BLaER1 treated with 17β-estradiol and CSF1 and Interleukin-3, amounts not matched to agents 10 nM and 100 nM (cell line): ENCODE data around the gene MAN1A1.

Source experiments
- H3K27ac ChIP-seq, 11 experiments: shearing (Covaris generic); formaldehyde crosslinking; 2 replicates each; pipeline ENCODE4 v1.8.1; 2022
- H3K27me3 ChIP-seq, 11 experiments: shearing (Covaris generic); formaldehyde crosslinking; 2 replicates each; pipeline ENCODE4 v1.8.1; 2022
- H3K36me3 ChIP-seq, 11 experiments: shearing (Covaris generic); formaldehyde crosslinking; 2 replicates each; pipeline ENCODE4 v1.8.1; 2022
- H3K4me1 ChIP-seq, 10 experiments: shearing (Covaris generic); formaldehyde crosslinking; 2 replicates each; pipeline ENCODE4 v1.8.1; 2022
- H3K4me2 ChIP-seq, 11 experiments: shearing (Covaris generic); formaldehyde crosslinking; 2 replicates each; pipeline ENCODE4 v1.8.1; 2022
- H3K4me3 ChIP-seq, 10 experiments: shearing (Covaris generic); formaldehyde crosslinking; 2 replicates each; pipeline ENCODE4 v1.8.1; 2022
- H3K9ac ChIP-seq, 11 experiments: shearing (Covaris generic); formaldehyde crosslinking; 2 replicates each; pipeline ENCODE4 v1.8.1; 2022
- H3K9me3 ChIP-seq, 11 experiments: shearing (Covaris generic); formaldehyde crosslinking; replicated peaks in 1 of 11; 2 replicates each; pipeline ENCODE4 v1.8.1; 2022
- H4K20me1 ChIP-seq, 11 experiments: shearing (Covaris generic); formaldehyde crosslinking; 2 replicates each; pipeline ENCODE4 v1.8.1; 2022
- Cebpa-rat ChIP-seq, 11 experiments: shearing (Covaris generic); IDR thresholded peaks; 2 replicates each; pipeline ENCODE4 v1.8.1; 2022

The MAN1A1 gene

DNA sequence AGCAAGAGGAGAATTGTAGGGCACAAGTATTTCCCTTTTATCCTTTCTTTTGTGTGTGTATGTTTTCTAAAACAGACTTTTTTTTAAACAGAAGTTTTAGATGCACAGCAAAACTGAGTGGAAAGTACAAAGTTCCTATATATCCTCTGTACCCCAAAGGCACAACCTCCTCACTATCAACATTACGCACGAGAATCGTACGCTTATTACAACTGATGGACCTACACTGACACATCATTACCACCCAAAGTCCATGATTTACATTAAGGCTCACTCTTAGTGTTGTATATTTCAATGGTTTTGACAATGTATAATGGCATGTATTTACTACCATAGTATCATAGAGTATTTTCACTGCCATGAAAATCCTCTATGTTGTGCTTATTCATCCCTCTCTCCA is 32.6 kb downstream of the MAN1A1 start:
- Histone ChIP-seq H3K27me3 (no peaks in the 10 kb centered on the region), H3K4me1 (peaks cover 8 to 33% (median 13%) of the 10 kb centered on the region in 10 experiments; a peak in 18 of 20 replicates), H3K36me3 (no peaks in the 10 kb centered on the region), H3K9me3 (no peaks in the 10 kb centered on the region), H3K9ac (no peak overlapping the region), H3K4me3 (no peak overlapping the region), H4K20me1 (peaks cover 0 to 13% (median 0%) of the 10 kb centered on the region in 11 experiments; a peak in 4 of 22 replicates), H3K27ac (no peak overlapping the region), H3K4me2 (no peak overlapping the region)
- TF ChIP-seq Cebpa-rat (IDR thresholded peaks at IDR 0.05) = no peak

DNA sequence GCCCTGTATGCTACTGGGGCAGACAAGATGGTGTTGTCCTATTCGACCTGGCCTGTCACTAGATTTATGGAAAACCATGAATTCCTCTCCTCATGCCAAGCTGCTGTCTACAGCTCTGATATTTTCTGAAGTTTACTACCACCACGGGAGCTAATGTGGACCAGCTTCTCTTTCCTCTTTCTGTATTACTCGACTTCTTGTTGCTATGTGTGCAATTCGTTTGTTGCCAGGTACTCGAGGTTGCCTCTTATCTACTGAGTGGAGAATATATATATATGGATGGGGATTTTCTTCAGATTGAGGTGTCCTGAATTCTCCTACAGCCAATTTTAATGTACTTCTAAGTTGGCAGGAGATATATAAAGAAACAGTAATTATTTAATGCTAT is 34.7 kb downstream of the MAN1A1 start:
- peak overlapping the region in 1 of 11 experiments; percentile 23; a peak in 2 of 22 replicates for H3K27ac ChIP-seq
- peak overlapping the region in 4 of 11 experiments; percentile 11 to 75 (median 30); a peak in 6 of 22 replicates for H3K4me2 ChIP-seq
- no peaks in the 10 kb centered on the region for H3K36me3 ChIP-seq

DNA sequence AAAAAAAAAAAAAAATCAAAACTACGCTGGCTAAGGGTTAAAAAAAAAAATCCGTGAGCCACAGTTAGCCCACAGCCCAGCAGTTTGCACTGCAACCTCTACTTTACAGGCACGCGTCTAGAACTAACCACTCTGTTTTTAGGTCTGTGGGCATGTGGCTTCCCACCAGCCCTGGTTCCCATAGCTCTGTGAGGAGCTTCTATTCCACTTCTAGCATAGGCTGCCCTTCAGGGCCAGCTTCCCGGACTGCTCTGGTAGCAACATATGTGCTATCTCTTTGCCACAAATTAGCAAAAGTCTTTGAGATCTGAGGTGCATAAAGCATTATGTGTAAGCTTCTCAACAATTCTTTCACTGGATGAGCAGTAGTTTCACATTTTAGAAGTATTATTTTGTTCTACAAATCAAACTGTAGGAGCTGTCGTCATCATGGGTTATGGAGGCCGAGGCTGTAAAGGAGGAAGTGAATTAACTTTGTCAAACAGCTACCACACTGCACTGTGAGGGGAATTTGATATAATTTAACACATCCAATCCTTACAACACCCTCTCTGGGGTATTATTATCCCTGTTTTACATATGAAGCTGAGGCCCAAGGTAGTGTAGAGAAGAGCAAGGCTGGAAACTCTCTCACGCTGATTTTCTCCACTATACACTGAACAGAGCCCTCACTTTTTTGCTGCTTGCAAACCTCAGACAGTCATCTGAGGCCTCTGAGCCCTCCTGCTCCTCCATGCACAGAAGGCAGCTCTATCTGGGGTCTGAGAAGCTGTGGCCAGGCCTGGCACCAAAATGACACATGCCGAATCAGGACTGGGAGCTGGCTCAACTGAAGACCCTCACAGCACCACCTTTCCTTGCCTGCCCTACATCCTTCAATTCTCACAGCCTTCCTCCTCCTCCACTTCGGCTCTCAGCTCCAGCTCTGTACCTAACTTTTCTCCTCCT is 35.4 kb downstream of the MAN1A1 start:
- H3K4me3 ChIP-seq = no peak overlapping the region

More for the DNA sequence above, 34.7 kb downstream of the MAN1A1 start:
- Histone ChIP-seq H4K20me1 (peaks cover 0 to 10% (median 0%) of the 10 kb centered on the region in 11 experiments; a peak in 2 of 22 replicates), H3K4me1 (peaks cover 8 to 54% (median 26%) of the 10 kb centered on the region in 10 experiments; a peak in 18 of 20 replicates), H3K9me3 (no peaks in the 10 kb centered on the region), H3K4me3 (no peak overlapping the region), H3K9ac (no peak overlapping the region), H3K27me3 (no peaks in the 10 kb centered on the region)
- no peak for TF ChIP-seq Cebpa-rat (IDR thresholded peaks at IDR 0.05)

DNA sequence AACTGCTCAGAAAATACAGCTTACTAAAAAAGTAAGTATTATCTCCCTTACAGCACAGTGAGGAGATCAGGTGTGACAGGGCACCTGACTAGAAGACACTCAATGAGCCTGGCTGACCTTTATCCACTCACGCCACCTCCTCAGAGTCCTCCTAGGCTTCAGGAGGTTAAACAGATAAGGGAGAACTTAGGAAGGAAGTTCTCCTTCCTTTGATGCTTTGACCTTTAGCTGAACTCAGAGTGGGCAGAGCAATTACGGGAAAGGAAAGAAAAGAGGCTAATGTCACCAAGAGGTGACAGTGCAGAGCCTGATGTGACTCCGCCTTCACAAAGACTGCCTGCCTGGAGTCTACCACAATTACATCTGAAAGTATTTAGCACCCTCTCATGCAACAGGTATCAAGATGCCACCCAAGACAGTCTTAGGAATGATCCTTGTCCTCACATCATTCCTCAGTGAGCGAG is 36.7 kb downstream of the MAN1A1 start:
- Histone ChIP-seq H4K20me1 (peaks cover 0 to 9% (median 0%) of the 10 kb centered on the region in 11 experiments; a peak in 2 of 22 replicates), H3K27me3 (no peaks in the 10 kb centered on the region), H3K4me3 (no peak overlapping the region), H3K27ac (peak overlapping the region in 5 of 11 experiments; percentile 3 to 58 (median 27); a peak in 6 of 22 replicates), H3K9ac (peak overlapping the region in 1 of 11 experiments; percentile 11; a peak in 1 of 22 replicates), H3K9me3 (no peaks in the 10 kb centered on the region), H3K36me3 (no peaks in the 10 kb centered on the region), H3K4me2 (peak overlapping the region; percentile 36 to 82 (median 62)), H3K4me1 (peaks cover 19 to 73% (median 39%) of the 10 kb centered on the region in 10 experiments)
- no peak for TF ChIP-seq Cebpa-rat (IDR thresholded peaks at IDR 0.05)

More for the DNA sequence above, 35.4 kb downstream of the MAN1A1 start:
- Histone ChIP-seq H3K9ac (no peak overlapping the region), H3K9me3 (no peaks in the 10 kb centered on the region), H3K27ac (peak overlapping the region in 2 of 11 experiments; percentile 23 to 35; a peak in 3 of 22 replicates), H3K36me3 (no peaks in the 10 kb centered on the region), H3K4me1 (peaks cover 13 to 61% (median 31%) of the 10 kb centered on the region in 10 experiments), H3K27me3 (no peaks in the 10 kb centered on the region), H4K20me1 (peaks cover 0 to 9% (median 0%) of the 10 kb centered on the region in 11 experiments; a peak in 2 of 22 replicates), H3K4me2 (peak overlapping the region in 4 of 11 experiments; percentile 75 to 82 (median 79); a peak in 8 of 22 replicates)
- TF ChIP-seq Cebpa-rat (IDR thresholded peaks at IDR 0.05) = no peak

DNA sequence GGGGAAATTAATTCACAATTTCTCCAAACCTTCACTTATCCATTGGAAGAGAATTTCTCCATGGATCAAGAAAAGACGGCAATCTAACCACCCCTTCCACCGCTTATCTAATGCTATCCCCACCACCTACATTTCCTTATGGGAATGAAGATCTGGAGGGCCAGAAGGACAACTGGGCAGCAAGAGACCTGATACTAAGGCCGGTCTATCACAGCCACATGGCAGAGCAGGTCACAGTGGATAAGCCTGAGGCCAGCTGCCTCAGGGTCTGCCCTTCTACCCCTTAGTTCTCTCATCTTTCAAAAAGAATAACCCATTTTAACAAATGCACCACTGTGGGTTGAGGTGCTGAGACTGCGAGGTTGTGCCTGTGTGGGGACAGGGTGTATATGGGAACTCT is 37.1 kb downstream of the MAN1A1 start:
- Histone ChIP-seq H3K9ac (peak overlapping the region in 1 of 11 experiments; percentile 11; a peak in 1 of 22 replicates), H3K4me3 (no peak overlapping the region), H3K9me3 (no peaks in the 10 kb centered on the region), H3K4me2 (peak overlapping the region; percentile 36 to 82 (median 62); a peak in 20 of 22 replicates), H4K20me1 (peaks cover 0 to 9% (median 0%) of the 10 kb centered on the region in 11 experiments; a peak in 2 of 22 replicates), H3K4me1 (peaks cover 19 to 77% (median 40%) of the 10 kb centered on the region in 10 experiments), H3K27ac (peak overlapping the region in 5 of 11 experiments; percentile 3 to 58 (median 27); a peak in 5 of 22 replicates), H3K27me3 (no peaks in the 10 kb centered on the region), H3K36me3 (no peaks in the 10 kb centered on the region)
- TF ChIP-seq Cebpa-rat (IDR thresholded peaks at IDR 0.05) = no peak

DNA sequence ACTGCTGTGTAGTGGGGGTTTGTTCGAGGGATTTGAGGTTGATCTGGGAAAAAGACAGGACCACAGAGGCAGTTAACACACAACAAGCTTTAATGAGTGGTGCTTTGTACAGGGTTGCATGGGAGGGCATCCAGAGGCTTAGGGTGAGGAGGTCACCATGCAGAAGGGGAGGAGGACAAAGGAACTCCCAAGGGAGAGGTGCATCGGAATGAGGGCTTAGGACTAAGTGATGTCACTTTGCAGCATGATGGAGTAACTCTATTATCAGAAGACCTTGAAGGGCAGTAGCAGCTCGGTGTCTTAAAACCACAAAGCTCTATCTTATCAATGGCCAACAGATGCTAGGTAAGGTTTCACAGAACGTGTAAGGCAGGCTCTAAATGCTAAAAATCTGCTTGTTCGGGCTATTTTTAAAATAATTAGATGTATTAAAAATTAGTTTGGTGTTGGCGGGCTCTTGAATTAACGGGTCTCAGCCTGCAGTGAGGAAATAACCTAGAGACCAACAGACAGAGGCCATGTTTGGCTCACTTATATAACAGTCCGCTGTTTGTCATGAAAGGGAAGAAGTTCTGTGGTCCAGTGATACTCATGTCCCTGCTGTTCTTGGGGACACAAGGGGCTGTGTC is 37.9 kb downstream of the MAN1A1 start:
- Histone ChIP-seq H3K4me1 (peaks cover 19 to 77% (median 40%) of the 10 kb centered on the region in 10 experiments), H3K36me3 (peaks cover 0 to 3% (median 0%) of the 10 kb centered on the region in 11 experiments; a peak in 3 of 22 replicates), H3K27ac (peak overlapping the region in 1 of 11 experiments; percentile 63; a peak in 1 of 22 replicates), H3K9me3 (no peaks in the 10 kb centered on the region), H4K20me1 (peaks cover 0 to 9% (median 0%) of the 10 kb centered on the region in 11 experiments; a peak in 2 of 22 replicates), H3K4me3 (no peak overlapping the region), H3K4me2 (peak overlapping the region in 4 of 11 experiments; percentile 73 to 81 (median 76); a peak in 6 of 22 replicates), H3K27me3 (no peaks in the 10 kb centered on the region), H3K9ac (no peak overlapping the region)
- no peak for TF ChIP-seq Cebpa-rat (IDR thresholded peaks at IDR 0.05)

DNA sequence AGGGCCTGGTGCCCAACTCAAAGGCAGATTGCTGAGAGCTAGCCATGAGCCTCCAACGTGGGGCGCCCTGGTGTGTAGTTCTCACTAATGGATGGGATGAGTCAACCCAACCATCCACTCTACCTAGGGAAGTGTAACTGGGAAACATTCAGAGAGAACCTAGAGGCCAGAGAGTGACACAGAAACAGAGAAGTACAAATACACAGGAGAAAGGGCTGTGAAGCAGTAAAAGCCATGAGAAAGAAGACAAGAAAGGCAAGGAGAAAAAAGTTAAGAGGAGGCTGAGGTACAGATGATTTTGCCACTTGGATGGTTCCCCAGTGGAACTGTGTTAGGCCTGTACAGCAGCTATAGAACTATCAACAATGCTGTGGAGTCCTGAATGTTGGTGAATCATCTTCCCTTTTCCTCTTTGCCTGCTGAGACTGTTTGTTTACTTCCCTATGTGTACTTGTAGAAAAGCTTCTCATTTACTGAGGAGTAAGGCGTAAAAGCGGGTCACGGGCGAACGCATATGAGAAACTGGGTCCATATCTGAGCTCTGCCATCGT is 39.0 kb downstream of the MAN1A1 start:
- peaks cover 0 to 11% (median 4%) of the 10 kb centered on the region in 11 experiments; a peak in 6 of 22 replicates for H3K36me3 ChIP-seq
- no peak overlapping the region for H3K4me3 ChIP-seq
- peak overlapping the region in 6 of 11 experiments; percentile 28 to 81 (median 69); a peak in 12 of 22 replicates for H3K4me2 ChIP-seq

More for the DNA sequence above, 39.0 kb downstream of the MAN1A1 start:
- Histone ChIP-seq H3K9me3 (no peaks in the 10 kb centered on the region), H3K9ac (peak overlapping the region in 1 of 11 experiments; percentile 15; a peak in 3 of 22 replicates), H3K4me1 (peaks cover 19 to 77% (median 40%) of the 10 kb centered on the region in 10 experiments), H3K27me3 (no peaks in the 10 kb centered on the region), H3K27ac (peak overlapping the region in 5 of 11 experiments; percentile 31 to 69 (median 62); a peak in 10 of 22 replicates), H4K20me1 (peaks cover 0 to 9% (median 0%) of the 10 kb centered on the region in 11 experiments; a peak in 2 of 22 replicates)
- TF ChIP-seq Cebpa-rat (IDR thresholded peaks at IDR 0.05) = no peak
